Motor neuron (in vitro differentiated cells): ENCODE results near the gene PRIMA1. TPM values are rescaled to one million over a fixed set of nuclear protein-coding genes. Genes with fewer than 3 reads are reported as not detected.
"Not testable (repeated sequence)": the region's sequence is repeated elsewhere in the genome, so short reads cannot be mapped to it uniquely, and the experiment has no call there.

Experiments
- ATAC-seq, 8 experiments: fragments of 200-7000 bp; cut with Tn5 transposase; replicated peaks in 6 of 8; 2 replicates each; pipeline ENCODE4 v1.8.0; 2021; ENCODE audit warnings: mild to moderate bottlenecking in 8 of 8, moderate library complexity in 8 of 8
- H3K27ac ChIP-seq, 2 donors: fragments of 250-450 bp; sonication (Bioruptor Pico); 2 replicates each; pipeline ENCODE4 v1.9.0; 2021; ENCODE audit warnings: antibody characterized with exemption in 2 of 2, mild to moderate bottlenecking in 2 of 2, moderate library complexity in 1 of 2
- H3K4me1 ChIP-seq, 2 donors: fragments of 250-450 bp; sonication (Bioruptor Pico); replicated peaks in 1 of 2; 2 replicates each; pipeline ENCODE4 v1.6.1; 2021; ENCODE audit warnings: antibody characterized with exemption in 2 of 2, mild to moderate bottlenecking in 2 of 2, moderate library complexity in 1 of 2
- H3K4me3 ChIP-seq, 5 donors: fragments of 250-450 bp; sonication (Bioruptor Pico); 2 replicates each; pipeline ENCODE4 v1.9.0; 2021; ENCODE audit warnings: antibody characterized with exemption in 5 of 5, mild to moderate bottlenecking in 5 of 5, moderate library complexity in 4 of 5
- WGBS, 10 experiments: fragments of 450-650 bp; shearing (Covaris generic); methylation state at CpG; one replicate each; pipeline ENCODE4 v1.0.0; 2022; 5-methylcytosine and 5-hydroxymethylcytosine counted together
- in situ Hi-C, 9 experiments: fragments of 400-800 bp; cut with MboI; loops; one replicate each; pipeline ENCODE4 v1.15.0; 2021; ENCODE audit warnings: low sequenced_read_pairs in 9 of 9, low pct_unique_long_range_greater_than_20kb in 2 of 9; ENCODE audit not compliant: unreplicated experiment in 9 of 9
- total RNA-seq, 8 experiments: library from RNA; unstranded; fragments of 300-600 nt; gene quantifications; 2 replicates each; pipeline versions ENCODE4 v1.2.3 to v1.2.4, GENCODE V29; 2022

PRIMA1 gene
- total RNA-seq, 8 experiments from 2014 or later: 0.15 to 2.5 (median 1.5) TPM

- H3K4me3 ChIP-seq: no peak overlapping the region
- H3K27ac ChIP-seq: no peak overlapping the region
- ATAC-seq: no peak
- H3K4me1 ChIP-seq: no peaks in the 10 kb centered on the region
- in situ Hi-C loops: no loop called here
- WGBS, 10 experiments: 100% methylated on average over 1 of the region's 1 CpG; no CpG with 5 or more reads in 9 of the 10 experiments
These were observed 22.7 kb upstream of the PRIMA1 start for GRCh38 chr14:93811020-93811419.

DNA sequence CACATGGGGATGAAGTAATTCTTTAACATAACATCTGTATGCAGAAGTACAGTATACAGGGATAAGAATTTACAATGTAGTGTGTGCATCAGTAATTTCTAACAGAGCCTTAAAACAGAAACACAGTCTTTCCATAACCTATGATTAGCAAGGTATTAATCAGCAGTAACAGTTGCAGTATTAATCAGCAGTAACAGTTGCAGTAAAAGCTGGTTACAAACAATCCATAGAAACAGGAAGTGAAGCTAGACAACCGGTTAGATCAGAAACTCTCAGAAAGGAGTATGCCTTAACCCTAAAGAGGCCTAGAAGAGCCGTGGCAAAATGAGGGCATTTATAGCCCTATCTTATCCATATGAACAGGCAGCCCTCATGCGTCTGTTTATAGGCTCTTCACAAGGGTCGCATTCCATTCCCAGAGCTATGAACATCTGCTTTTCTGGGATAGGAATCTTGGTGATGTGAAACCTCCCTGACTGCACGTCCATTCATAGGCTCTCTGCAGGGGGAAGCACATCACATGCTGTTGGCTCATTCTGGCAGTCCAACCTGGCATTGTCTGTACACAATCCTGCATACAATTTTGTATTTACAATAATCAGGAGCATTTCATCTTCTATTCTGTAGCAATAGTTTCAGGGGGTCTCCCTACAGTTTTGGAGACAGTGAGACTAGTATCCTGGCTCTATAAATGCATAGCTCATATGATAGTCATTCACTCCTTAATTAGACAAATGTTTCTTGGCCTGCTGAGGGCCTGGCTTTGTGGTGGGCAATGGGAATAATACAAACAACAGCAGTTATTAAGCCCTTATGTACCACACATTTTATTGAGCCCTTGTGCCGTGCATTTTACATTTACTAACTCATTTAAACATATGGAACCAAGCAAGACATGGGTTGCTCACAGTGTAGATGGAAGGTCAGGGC lies 21.5 kb upstream of the PRIMA1 start:
- H3K4me3 ChIP-seq, in situ Hi-C loops, ATAC-seq, H3K27ac ChIP-seq, H3K4me1 ChIP-seq: not testable (repeated sequence)
- 0 to 78% (median 38%) methylated on average over 1 to 5 of the region's 6 CpGs; no CpG with 5 or more reads in 4 of the 10 experiments for WGBS, 10 experiments

DNA sequence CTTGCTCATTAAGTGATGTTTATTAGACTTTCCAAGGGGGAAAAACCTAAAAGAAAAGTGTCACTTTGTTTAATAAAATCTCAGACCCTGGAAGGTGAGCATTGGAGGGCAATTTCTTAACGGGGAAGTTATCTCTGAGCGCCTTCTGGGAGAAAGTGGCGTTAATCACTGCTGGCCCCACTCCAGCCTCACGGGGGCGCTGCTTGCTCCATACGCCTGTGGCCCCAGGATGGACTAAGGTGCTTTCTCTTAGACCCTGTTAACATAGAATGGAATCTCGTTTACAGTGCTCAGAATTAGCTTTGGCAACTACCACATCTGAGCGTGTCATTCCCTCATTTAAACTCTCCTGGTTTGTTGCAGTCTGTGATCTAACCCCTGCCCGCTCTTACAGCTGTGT lies 16.4 kb upstream of the PRIMA1 start:
- no peak for ATAC-seq
- peaks cover 0 to 12% of the 10 kb centered on the region in 2 donors for H3K4me1 ChIP-seq
- no peak overlapping the region for H3K27ac ChIP-seq
- no peak overlapping the region for H3K4me3 ChIP-seq
- in situ Hi-C loops: no loop called here
- 30 to 100% (median 60%) methylated on average over 1 to 9 of the region's 9 CpGs; no CpG with 5 or more reads in 2 of the 10 experiments for WGBS, 10 experiments

- 2 to 88% (median 55%) methylated on average over 2 to 15 of the region's 15 CpGs for WGBS, 10 experiments
- Histone ChIP-seq H3K4me3 (no peak overlapping the region), H3K4me1 (peaks cover 0 to 12% of the 10 kb centered on the region in 2 donors), H3K27ac (peak overlapping the region in 1 of 2 donors; percentile 56)
- in situ Hi-C loops: no loop called here
- ATAC-seq: peak in 7 of 8 experiments; percentile 50 to 89 (median 87)
These were observed 15.4 kb upstream of the PRIMA1 start for GRCh38 chr14:93803408-93804318.

GRCh38 chr14:93799989-93800921 lies 12.0 kb upstream of the PRIMA1 start:
- in situ Hi-C loops: no loop called here

DNA sequence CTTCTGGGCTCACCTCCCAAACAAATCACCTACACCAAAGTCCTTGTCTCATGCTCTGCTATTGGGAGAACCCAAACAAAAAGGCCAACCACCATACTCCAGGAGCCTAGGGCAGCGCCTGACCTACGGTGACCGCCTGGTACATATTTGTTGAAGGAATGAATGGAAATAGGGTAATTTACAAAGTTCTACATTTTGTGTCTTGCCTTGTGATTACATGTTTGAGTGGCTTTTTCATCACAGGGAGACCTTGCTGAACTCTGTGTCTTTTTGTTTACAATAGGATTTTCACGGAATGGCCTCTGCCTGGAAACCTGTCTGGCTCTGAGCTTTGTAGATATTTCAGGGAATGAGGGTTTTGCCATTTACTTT lies 11.3 kb upstream of the PRIMA1 start:
- ATAC-seq: no peak
- H3K4me3 ChIP-seq: no peak overlapping the region
- in situ Hi-C loops: no loop called here

More at GRCh38 chr14:93799989-93800921, 12.0 kb upstream of the PRIMA1 start:
- 0 to 95% (median 83%) methylated on average over 2 to 3 of the region's 8 CpGs; no CpG with 5 or more reads in 3 of the 10 experiments for WGBS, 10 experiments
- peak in 1 of 8 experiments; percentile 61 for ATAC-seq
- Histone ChIP-seq H3K4me1 (peaks cover 0 to 12% of the 10 kb centered on the region in 2 donors), H3K27ac (no peak overlapping the region), H3K4me3 (no peak overlapping the region)

GRCh38 chr14:93797536-93797935 lies 9.3 kb upstream of the PRIMA1 start:
- 43 to 90% (median 87%) methylated on average over 1 to 9 of the region's 12 CpGs; no CpG with 5 or more reads in 5 of the 10 experiments for WGBS, 10 experiments
- in situ Hi-C loops: no loop called here
- Histone ChIP-seq H3K4me1 (no peaks in the 10 kb centered on the region), H3K4me3 (no peak overlapping the region), H3K27ac (no peak overlapping the region)
- ATAC-seq: no peak

More for the DNA sequence above, 11.3 kb upstream of the PRIMA1 start:
- H3K4me1 ChIP-seq: peaks cover 0 to 12% of the 10 kb centered on the region in 2 donors
- H3K27ac ChIP-seq: no peak overlapping the region
- 0 to 93% (median 77%) methylated on average over 1 to 4 of the region's 4 CpGs; no CpG with 5 or more reads in 2 of the 10 experiments for WGBS, 10 experiments

DNA sequence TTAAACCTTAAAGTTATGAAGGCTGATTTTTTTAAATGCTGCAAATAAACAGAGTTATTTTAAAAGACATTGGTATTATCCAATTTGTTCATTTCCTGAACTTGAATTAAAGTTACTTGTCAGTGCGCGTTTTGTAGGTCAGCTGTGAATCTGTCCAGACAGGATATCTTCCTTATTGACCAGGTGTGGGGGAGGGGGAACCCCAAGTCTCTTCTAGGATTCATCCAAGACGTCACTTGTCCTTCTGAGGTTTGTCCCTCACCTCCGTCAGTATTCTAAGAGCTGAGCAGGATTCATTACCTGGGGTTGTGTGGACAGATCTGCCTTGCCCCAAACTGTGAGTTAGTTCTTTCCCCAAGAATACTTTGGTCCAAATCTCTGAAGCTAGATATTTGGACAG lies 8.8 kb upstream of the PRIMA1 start:
- 22 to 100% (median 78%) methylated on average over 2 to 3 of the region's 4 CpGs; no CpG with 5 or more reads in 2 of the 10 experiments for WGBS, 10 experiments
- no peak for ATAC-seq
- H3K4me3 ChIP-seq: no peak overlapping the region
- in situ Hi-C loops: no loop called here
- no peaks in the 10 kb centered on the region for H3K4me1 ChIP-seq
- no peak overlapping the region for H3K27ac ChIP-seq

DNA sequence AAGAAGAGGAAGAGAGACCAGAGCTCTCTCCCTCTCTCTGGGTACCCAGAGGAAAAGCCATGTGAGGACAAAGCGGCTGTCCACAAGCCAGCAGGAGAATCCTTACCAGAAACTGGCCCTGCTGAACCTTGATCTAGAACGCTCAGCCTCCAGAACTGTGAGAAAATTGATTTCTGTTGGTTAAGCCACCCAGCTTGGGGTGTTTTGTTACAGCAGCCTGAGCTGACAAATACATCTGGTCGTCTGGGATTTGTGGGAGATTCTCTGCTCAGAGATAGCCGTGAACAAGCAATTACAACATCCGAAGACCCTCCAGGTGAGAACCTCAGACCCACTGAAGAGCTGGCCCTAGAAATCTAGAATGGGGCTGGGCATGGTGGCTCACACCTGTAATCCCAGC lies 6.5 kb upstream of the PRIMA1 start:
- no peak overlapping the region for H3K27ac ChIP-seq
- no peak overlapping the region for H3K4me3 ChIP-seq
- WGBS, 10 experiments: 17 to 100% (median 80%) methylated on average over 1 to 5 of the region's 5 CpGs; no CpG with 5 or more reads in 3 of the 10 experiments
- ATAC-seq: no peak
- H3K4me1 ChIP-seq: peaks cover 4 to 6% of the 10 kb centered on the region in 2 donors
- in situ Hi-C loops: no loop called here

GRCh38 chr14:93793555-93794324 lies 5.5 kb upstream of the PRIMA1 start:
- ATAC-seq: peak in 2 of 8 experiments; percentile 49 to 55
- in situ Hi-C loops: no loop called here
- WGBS, 10 experiments: 10 to 100% (median 73%) methylated on average over 1 to 7 of the region's 10 CpGs; no CpG with 5 or more reads in 3 of the 10 experiments
- Histone ChIP-seq H3K27ac (no peak overlapping the region), H3K4me3 (no peak overlapping the region), H3K4me1 (peaks cover 12 to 14% of the 10 kb centered on the region in 2 donors)

- Histone ChIP-seq H3K4me1 (peaks cover 14 to 18% of the 10 kb centered on the region in 2 donors), H3K27ac (no peak overlapping the region), H3K4me3 (no peak overlapping the region)
- in situ Hi-C loops: no loop called here
- ATAC-seq: no peak
- WGBS, 10 experiments: 40 to 100% (median 77%) methylated on average over 1 to 3 of the region's 3 CpGs; no CpG with 5 or more reads in 2 of the 10 experiments
These were observed 4.1 kb upstream of the PRIMA1 start for GRCh38 chr14:93792391-93792790.
